ENCODE results near the gene ARSD.

GRCh38 chrX:2967012-2967411 lies 37.9 kb upstream of the ARSD start:
- TF ChIP-seq CTCF (conservative IDR thresholded peaks at IDR 0.05 in 1 of 2, IDR thresholded peaks at IDR 0.05 in 1 of 2; ENCODE audit: extremely low read depth in 1 of 2, insufficient read depth in 1 of 2, low read depth in 1 of 2, low read length in 2 of 2) (no peak), EZH2 (IDR thresholded peaks at IDR 0.05; ENCODE audit: borderline replicate concordance, low read length) (no peak)
